ENCODE measurements around the gene PHRF1.

PHRF1 gene

DNA sequence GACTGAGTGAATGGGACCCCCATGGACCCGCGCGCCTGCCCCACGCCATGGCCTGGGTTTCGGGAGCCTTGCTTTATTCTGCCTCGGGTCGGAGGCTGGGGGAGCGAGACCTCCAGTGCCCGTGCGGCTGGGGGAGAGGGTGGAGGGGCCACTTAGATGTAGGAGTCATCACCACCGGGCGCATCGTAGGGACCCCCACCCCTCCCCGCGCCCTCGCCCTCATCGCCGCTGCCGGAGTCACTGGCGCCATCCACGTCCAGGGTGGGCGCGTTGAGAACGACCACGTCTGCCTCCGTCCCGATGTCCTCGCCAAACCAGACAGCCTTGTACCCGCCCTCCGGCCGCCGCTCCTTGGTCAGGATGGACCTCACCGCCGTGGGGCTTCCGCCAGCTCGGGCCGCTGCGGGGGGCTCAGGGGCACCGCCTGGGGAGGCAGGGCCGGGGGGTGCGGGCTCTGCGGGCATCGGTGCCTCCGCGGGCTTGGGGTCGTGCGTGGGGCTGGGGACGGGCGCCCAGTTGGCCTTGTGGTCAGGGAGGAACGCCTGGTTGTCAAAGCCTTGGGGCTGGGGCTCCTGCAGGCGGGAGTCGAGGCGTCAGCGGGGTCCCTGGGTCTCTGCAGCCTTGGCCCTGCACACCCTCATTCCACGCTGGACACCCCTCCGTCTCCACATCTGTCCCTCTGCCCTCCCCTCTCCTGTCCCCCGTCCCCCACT is 41.1 kb downstream of the PHRF1 start:
- H3F3A ChIP-seq (ENCODE audit: insufficient read depth, low read length): peaks cover 11% of the 10 kb centered on the region
- H3K4me2 ChIP-seq (ENCODE audit: low read depth, low read length): no peak overlapping the region
- H3K36me3 ChIP-seq (replicated peaks; ENCODE audit: insufficient read depth, low read length): no peaks in the 10 kb centered on the region; the same call in 1 of the 2 replicates
- H3K79me2 ChIP-seq (ENCODE audit: low read length): peaks cover 8% of the 10 kb centered on the region; the same call in 1 of the 2 replicates
- H3K9me3 ChIP-seq (replicated peaks; ENCODE audit: insufficient read depth, low read length): no peaks in the 10 kb centered on the region
- no peaks in the 10 kb centered on the region for H3K9me2 ChIP-seq (replicated peaks; ENCODE audit: insufficient read depth, low read length)
- no peak overlapping the region for H3K4me3 ChIP-seq (ENCODE audit: low read length)
- no peak overlapping the region for H3K27ac ChIP-seq (ENCODE audit: low read length)
- no peak overlapping the region for H3K9ac ChIP-seq (ENCODE audit: low read length)
- TF ChIP-seq EZH2phosphoT487 (IDR thresholded peaks at IDR 0.05; ENCODE audit: low read length) (no peak), EZH2 (optimal IDR thresholded peaks at IDR 0.05; ENCODE audit: low read depth, low read length) (no peak)
- no peaks in the 10 kb centered on the region for H3K27me3 ChIP-seq (replicated peaks; ENCODE audit: insufficient read depth, low read length)
- no peaks in the 10 kb centered on the region for H4K20me1 ChIP-seq (ENCODE audit: insufficient read depth, low read length)
- DNase-seq: no peak
- no peak overlapping the region for H2AFZ ChIP-seq (ENCODE audit: low read length)
- peaks cover 13% of the 10 kb centered on the region; the same call in 1 of the 2 replicates for H3K4me1 ChIP-seq (ENCODE audit: low read length)

DNA sequence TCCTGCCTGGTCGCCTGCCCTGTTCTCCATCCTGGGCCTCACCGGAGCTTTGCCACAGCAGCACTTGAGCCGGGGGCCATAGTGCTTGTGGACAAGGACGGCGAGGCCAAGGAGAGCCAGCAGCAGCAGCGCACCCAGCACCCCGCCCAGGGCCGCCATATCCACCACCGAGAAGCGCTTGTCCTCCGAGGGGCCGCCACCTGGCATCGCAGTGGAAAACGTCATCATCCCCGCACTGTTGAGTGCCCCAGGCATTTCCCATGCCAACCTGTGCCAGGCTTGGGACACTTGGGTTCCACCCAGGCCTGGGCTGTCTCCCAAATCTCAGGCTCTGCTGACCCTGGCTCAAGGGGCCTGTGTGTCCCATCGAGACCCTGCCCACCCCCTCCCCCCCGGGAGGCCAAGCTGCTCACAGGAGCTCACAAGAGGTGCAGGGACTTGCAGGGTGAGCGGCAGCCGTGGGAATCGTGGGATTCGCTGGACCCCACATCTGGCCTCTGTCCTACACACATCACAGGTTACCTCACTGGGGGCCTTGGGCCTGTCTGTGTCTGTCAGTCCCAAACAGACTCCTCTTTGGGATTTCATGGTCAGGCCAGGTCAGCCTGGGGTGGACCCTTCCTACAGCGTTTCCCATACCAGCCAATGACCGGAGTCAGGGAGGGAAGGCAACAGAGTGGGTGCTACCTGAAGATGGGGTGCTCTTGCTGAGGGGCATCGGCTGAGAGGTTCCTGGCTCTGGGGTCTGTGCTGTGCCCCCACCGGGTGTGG is 41.8 kb downstream of the PHRF1 start:
- DNase-seq: no peak
- Histone ChIP-seq H3K4me3 (ENCODE audit: low read length) (no peak overlapping the region), H3K4me2 (ENCODE audit: low read depth, low read length) (no peak overlapping the region), H3K27ac (ENCODE audit: low read length) (no peak overlapping the region), H3K9me3 (replicated peaks; ENCODE audit: insufficient read depth, low read length) (no peaks in the 10 kb centered on the region), H4K20me1 (ENCODE audit: insufficient read depth, low read length) (no peaks in the 10 kb centered on the region), H3K9ac (ENCODE audit: low read length) (no peak overlapping the region), H3K79me2 (ENCODE audit: low read length) (peaks cover 2% of the 10 kb centered on the region; the same call in 1 of the 2 replicates), H3K9me2 (replicated peaks; ENCODE audit: insufficient read depth, low read length) (no peaks in the 10 kb centered on the region), H3K4me1 (ENCODE audit: low read length) (peaks cover 13% of the 10 kb centered on the region; the same call in 1 of the 2 replicates), H3K27me3 (replicated peaks; ENCODE audit: insufficient read depth, low read length) (no peaks in the 10 kb centered on the region), H3K36me3 (replicated peaks; ENCODE audit: insufficient read depth, low read length) (no peaks in the 10 kb centered on the region; the same call in 1 of the 2 replicates), H3F3A (ENCODE audit: insufficient read depth, low read length) (peaks cover 11% of the 10 kb centered on the region), H2AFZ (ENCODE audit: low read length) (no peak overlapping the region)
- TF ChIP-seq EZH2 (optimal IDR thresholded peaks at IDR 0.05; ENCODE audit: low read depth, low read length) (no peak), EZH2phosphoT487 (IDR thresholded peaks at IDR 0.05; ENCODE audit: low read length) (no peak)
- TF ChIP-seq, protein P1, sequence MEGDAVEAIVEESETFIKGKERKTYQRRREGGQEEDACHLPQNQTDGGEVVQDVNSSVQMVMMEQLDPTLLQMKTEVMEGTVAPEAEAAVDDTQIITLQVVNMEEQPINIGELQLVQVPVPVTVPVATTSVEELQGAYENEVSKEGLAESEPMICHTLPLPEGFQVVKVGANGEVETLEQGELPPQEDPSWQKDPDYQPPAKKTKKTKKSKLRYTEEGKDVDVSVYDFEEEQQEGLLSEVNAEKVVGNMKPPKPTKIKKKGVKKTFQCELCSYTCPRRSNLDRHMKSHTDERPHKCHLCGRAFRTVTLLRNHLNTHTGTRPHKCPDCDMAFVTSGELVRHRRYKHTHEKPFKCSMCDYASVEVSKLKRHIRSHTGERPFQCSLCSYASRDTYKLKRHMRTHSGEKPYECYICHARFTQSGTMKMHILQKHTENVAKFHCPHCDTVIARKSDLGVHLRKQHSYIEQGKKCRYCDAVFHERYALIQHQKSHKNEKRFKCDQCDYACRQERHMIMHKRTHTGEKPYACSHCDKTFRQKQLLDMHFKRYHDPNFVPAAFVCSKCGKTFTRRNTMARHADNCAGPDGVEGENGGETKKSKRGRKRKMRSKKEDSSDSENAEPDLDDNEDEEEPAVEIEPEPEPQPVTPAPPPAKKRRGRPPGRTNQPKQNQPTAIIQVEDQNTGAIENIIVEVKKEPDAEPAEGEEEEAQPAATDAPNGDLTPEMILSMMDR (IDR thresholded peaks at IDR 0.05; ENCODE audit: low read length): no peak

DNA sequence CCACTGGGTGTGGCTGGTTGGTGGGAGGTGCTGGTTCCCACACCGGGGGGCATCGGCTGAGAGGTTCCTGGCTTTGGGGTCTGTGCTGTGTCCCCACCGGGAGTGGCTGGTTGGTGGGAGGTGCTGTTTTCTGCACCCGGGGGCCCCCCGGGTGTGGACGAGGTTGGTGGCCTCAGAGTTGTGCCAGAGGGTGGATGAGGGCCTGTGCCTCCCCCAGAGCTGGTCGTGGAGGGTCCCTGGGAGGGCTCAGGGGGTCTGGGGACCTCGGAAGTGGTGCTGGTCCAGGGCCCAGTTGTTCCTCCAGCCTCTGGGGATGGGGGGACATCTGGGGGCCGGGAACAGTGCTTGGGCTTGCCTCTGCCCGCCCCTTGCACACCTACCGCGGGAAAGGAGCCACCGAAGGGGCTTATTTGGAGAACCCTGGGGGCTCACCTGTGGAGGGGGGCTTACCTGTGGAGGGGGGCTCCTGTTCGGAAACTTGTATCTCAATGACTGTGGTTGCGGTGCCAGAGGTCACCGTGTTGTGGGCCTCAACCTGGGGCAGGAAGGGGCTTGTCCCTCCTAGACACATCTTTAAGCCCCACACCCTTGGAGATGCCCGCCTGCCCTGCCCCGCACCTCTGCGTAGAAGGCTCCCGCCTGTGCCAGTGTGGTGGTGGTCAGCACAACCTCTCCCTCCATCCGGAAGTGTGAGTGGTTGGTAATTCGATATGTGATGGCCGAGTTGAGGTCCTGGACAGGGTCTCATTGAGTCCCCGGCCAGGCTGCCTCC is 42.8 kb downstream of the PHRF1 start:
- TF ChIP-seq, protein P1 (IDR thresholded peaks at IDR 0.05; ENCODE audit: low read length): no peak
- TF ChIP-seq EZH2phosphoT487 (IDR thresholded peaks at IDR 0.05; ENCODE audit: low read length) (no peak), EZH2 (optimal IDR thresholded peaks at IDR 0.05; ENCODE audit: low read depth, low read length) (no peak)
- no peaks in the 10 kb centered on the region for H3K9me2 ChIP-seq (replicated peaks; ENCODE audit: insufficient read depth, low read length)
- no peak overlapping the region for H3K4me3 ChIP-seq (ENCODE audit: low read length)
- no peaks in the 10 kb centered on the region for H3K27me3 ChIP-seq (replicated peaks; ENCODE audit: insufficient read depth, low read length)
- no peaks in the 10 kb centered on the region; the same call in 1 of the 2 replicates for H3K79me2 ChIP-seq (ENCODE audit: low read length)
- H3K4me2 ChIP-seq (ENCODE audit: low read depth, low read length): no peak overlapping the region
- no peaks in the 10 kb centered on the region for H4K20me1 ChIP-seq (ENCODE audit: insufficient read depth, low read length)
- H3K36me3 ChIP-seq (replicated peaks; ENCODE audit: insufficient read depth, low read length): no peaks in the 10 kb centered on the region
- H3F3A ChIP-seq (ENCODE audit: insufficient read depth, low read length): peaks cover 11% of the 10 kb centered on the region
- no peak overlapping the region for H3K9ac ChIP-seq (ENCODE audit: low read length)
- DNase-seq: no peak
- no peak overlapping the region for H3K27ac ChIP-seq (ENCODE audit: low read length)
- H3K9me3 ChIP-seq (replicated peaks; ENCODE audit: insufficient read depth, low read length): no peaks in the 10 kb centered on the region
- peaks cover 13% of the 10 kb centered on the region; the same call in 1 of the 2 replicates for H3K4me1 ChIP-seq (ENCODE audit: low read length)
- no peak overlapping the region for H2AFZ ChIP-seq (ENCODE audit: low read length)
